B cell (primary cell): ENCODE data around the gene PNMA6A. TPM values are rescaled to one million over a fixed set of nuclear protein-coding genes. Genes with fewer than 3 reads are reported as not detected.

Experiments used
- ATAC-seq: fragments of 200-7000 bp; cut with Tn5 transposase; one replicate; pipeline ENCODE4 v1.10.0; 2021; ENCODE audit warnings: low read depth, mild to moderate bottlenecking, moderate number of reproducible peaks, moderate library complexity
- CTCF ChIA-PET: fragments of 350-600 bp; sonication (Branson Sonifier 250); formaldehyde crosslinking; loops from one replicate; lab custom pipeline; 2021; ENCODE audit warnings: antibody characterized with exemption, inconsistent platforms; lab: Charles Lee
- POLR2A ChIA-PET: fragments of 350-600 bp; sonication (Branson Sonifier 250); formaldehyde crosslinking; loops from one replicate; lab custom pipeline; 2021; ENCODE audit warnings: antibody characterized with exemption; lab: Charles Lee
- DNase-seq: peaks from one replicate; pipeline ENCODE4 v3.0.0; 2013
- H2AFZ ChIP-seq: 2 replicates; pipeline ENCODE4 v1.6.1; 2012; ENCODE audit warnings: mild to moderate bottlenecking, low read depth, low read length; ENCODE audit not compliant: insufficient read depth, poor library complexity, severe bottlenecking
- H3K27ac ChIP-seq, 2 donors: 1 replicate in 1 of 2; 2 replicates in 1 of 2; pipeline ENCODE4 v1.5.1; 2012 to 2013; ENCODE audit warnings: low read length in 2 of 2, mild to moderate bottlenecking in 2 of 2, moderate library complexity in 1 of 2
- H3K27me3 ChIP-seq, 4 experiments: fragments of 200-600 bp in 1 of 4; sonication (generic) in 1 of 4; replicated peaks in 1 of 4; 1 replicate in 2 of 4; 2 replicates in 2 of 4; pipeline versions ENCODE4 v1.6.1 to v1.7.0; 2013 to 2016; ENCODE audit warnings: low read length in 3 of 4, mild to moderate bottlenecking in 2 of 4, mixed read lengths in 1 of 4, moderate library complexity in 1 of 4; ENCODE audit not compliant: insufficient read depth in 4 of 4, control insufficient read depth in 3 of 4; ENCODE audit errors: control extremely low read depth in 1 of 4
- H3K36me3 ChIP-seq, 2 experiments: replicated peaks in 1 of 2; 1 replicate in 1 of 2; 2 replicates in 1 of 2; pipeline versions ENCODE4 v1.6.1 to v1.7.1; 2013; ENCODE audit warnings: low read length in 1 of 2; ENCODE audit not compliant: insufficient read depth in 2 of 2, control insufficient read depth in 1 of 2; ENCODE audit errors: control extremely low read depth in 1 of 2, extremely low read depth in 1 of 2
- H3K4me1 ChIP-seq, 2 donors: fragments of 200-600 bp in 1 of 2; sonication (generic) in 1 of 2; 1 replicate in 1 of 2; 2 replicates in 1 of 2; pipeline versions ENCODE4 v1.5.1 to v1.6.1; 2013 to 2017; ENCODE audit warnings: low read length in 2 of 2; ENCODE audit not compliant: control insufficient read depth in 2 of 2, insufficient read depth in 2 of 2
- H3K4me2 ChIP-seq: replicated peaks from 2 replicates; pipeline ENCODE3; 2012; ENCODE audit warnings: mild to moderate bottlenecking, low read depth, low read length; ENCODE audit not compliant: poor library complexity, severe bottlenecking
- H3K4me3 ChIP-seq, 5 experiments: fragments of 200-600 bp in 1 of 5; sonication (generic) in 1 of 5; 1 replicate in 3 of 5; 2 replicates in 2 of 5; pipeline versions ENCODE4 v1.5.1 to v1.7.0; 2011 to 2016; ENCODE audit warnings: low read length in 4 of 5, mild to moderate bottlenecking in 4 of 5, low read depth in 2 of 5, control low read depth in 1 of 5, moderate library complexity in 1 of 5; ENCODE audit not compliant: insufficient read depth in 1 of 5; ENCODE audit errors: control extremely low read depth in 1 of 5, extremely low read depth in 1 of 5
- H3K79me2 ChIP-seq: fragments of 200-600 bp; sonication (generic); one replicate; pipeline ENCODE4 v1.6.0; 2016; ENCODE audit warnings: low read length; ENCODE audit not compliant: control insufficient read depth, insufficient read depth
- H3K9ac ChIP-seq: fragments of 200-600 bp; sonication (generic); 2 replicates; pipeline ENCODE4 v1.6.1; 2017; ENCODE audit warnings: mild to moderate bottlenecking, low read length, moderate library complexity
- H3K9me3 ChIP-seq, 3 donors: one replicate each; pipeline versions ENCODE4 v1.6.1 to v1.7.1; 2013; ENCODE audit warnings: low read length in 2 of 3; ENCODE audit not compliant: control insufficient read depth in 2 of 3, insufficient read depth in 1 of 3; ENCODE audit errors: control extremely low read depth in 1 of 3
- H4K20me1 ChIP-seq: 2 replicates; pipeline ENCODE4 v1.6.0; 2012; ENCODE audit warnings: mild to moderate bottlenecking, low read length; ENCODE audit not compliant: insufficient read depth, control insufficient read depth, poor library complexity, severe bottlenecking
- H3K27ac Mint-ChIP-seq: one replicate; pipeline ENCODE4 v1.8.0; 2021; ENCODE audit warnings: mixed read lengths
- H3K27me3 Mint-ChIP-seq: one replicate; pipeline ENCODE4 v1.8.0; 2021; ENCODE audit warnings: mixed read lengths
- H3K4me1 Mint-ChIP-seq: one replicate; pipeline ENCODE4 v1.8.0; 2021; ENCODE audit warnings: mixed read lengths
- H3K4me3 Mint-ChIP-seq: one replicate; pipeline ENCODE4 v1.8.0; 2021; ENCODE audit warnings: mixed read lengths
- H3K9me3 Mint-ChIP-seq: one replicate; pipeline ENCODE4 v1.8.0; 2022; ENCODE audit warnings: mixed read lengths; ENCODE audit not compliant: insufficient read depth
- CTCF ChIP-seq: fragments of 200-600 bp; IDR thresholded peaks from one replicate; pipeline ENCODE4 v1.8.0; 2022; ENCODE audit warnings: antibody characterized with exemption, mild to moderate bottlenecking
- EZH2 ChIP-seq: IDR thresholded peaks from 2 replicates; pipeline ENCODE4 v1.6.1; 2012; ENCODE audit warnings: borderline replicate concordance, low read depth, mild to moderate bottlenecking, moderate library complexity, low read length; ENCODE audit not compliant: insufficient read depth, poor library complexity, severe bottlenecking
- WGBS: methylation state at CpG from one replicate; pipeline ENCODE4 v1.1.5; 2013; ENCODE audit warnings: missing lambda C conversion rate; ENCODE audit not compliant: insufficient coverage; 5-methylcytosine and 5-hydroxymethylcytosine counted together
- intact Hi-C: fragments of 100-400 bp; cut with micrococcal nuclease; formaldehyde crosslinking; loops from one replicate; pipeline ENCODE4 v1.10.0; 2022
- polyA plus RNA-seq: library from polyadenylated mRNA; depleted of rRNA; stranded (reverse); fragments of >200 nt; gene quantifications from 2 replicates; pipeline ENCODE4 v1.2.3, GENCODE V29; 2012
- total RNA-seq, 2 donors: library from RNA; stranded (reverse); fragments of 120-200 nt in 1 of 2; gene quantifications; 1 replicate in 1 of 2; 2 replicates in 1 of 2; pipeline versions ENCODE4 v1.2.3 to v1.2.4, GENCODE V29; 2013 to 2022

Gene PNMA6A
- total and polyA plus RNA-seq, 2 donors (not counting 1 experiment from before 2014, with no cell fraction given), result 0.12 to 0.20 TPM

- H3K4me2 ChIP-seq, result no peak overlapping the region
- H3K36me3 ChIP-seq, result no peaks in the 10 kb centered on the region
- DNase-seq, result no peak
- POLR2A ChIA-PET, result no interaction called here
- H3K4me1 Mint-ChIP-seq, result no peaks in the 10 kb centered on the region
- TF ChIP-seq CTCF, result no peak
- TF ChIP-seq EZH2, result no peak
- peaks cover 3% of the 10 kb centered on the region for H3K27me3 Mint-ChIP-seq
- no peak overlapping the region for H3K4me3 Mint-ChIP-seq
- no peaks in the 10 kb centered on the region for H3K9me3 ChIP-seq
- H3K27ac Mint-ChIP-seq, result no peak overlapping the region
- no peaks in the 10 kb centered on the region for H3K79me2 ChIP-seq
- no peaks in the 10 kb centered on the region for H4K20me1 ChIP-seq
- no peaks in the 10 kb centered on the region for H3K9me3 Mint-ChIP-seq
- no peaks in the 10 kb centered on the region for H3K27me3 ChIP-seq
- H3K9ac ChIP-seq, result no peak overlapping the region
- no peak overlapping the region for H3K27ac ChIP-seq
- ATAC-seq, result no peak
- CTCF ChIA-PET, result no interaction called here
- H3K4me3 ChIP-seq, result no peak overlapping the region
- WGBS, result no CpG with 5 or more reads among the region's 3 CpGs
- H2AFZ ChIP-seq, result no peak overlapping the region
- intact Hi-C loops, result no loop called here
- peaks cover 0 to 4% of the 10 kb centered on the region in 2 donors for H3K4me1 ChIP-seq
Observed at GRCh38 chrX:153061732-153062131, 10.5 kb upstream of the PNMA6A start.

- H3K27ac ChIP-seq, result no peak overlapping the region
- H3K4me3 ChIP-seq, result no peak overlapping the region
- Mint-ChIP-seq H3K4me1 (no peaks in the 10 kb centered on the region), H3K4me3 (no peak overlapping the region), H3K27ac (no peak overlapping the region), H3K9me3 (no peaks in the 10 kb centered on the region), H3K27me3 (no peaks in the 10 kb centered on the region)
- no peak overlapping the region for H2AFZ ChIP-seq
- CTCF ChIA-PET, result no interaction called here
- intact Hi-C loops, result no loop called here
- no peaks in the 10 kb centered on the region for H3K79me2 ChIP-seq
- no peaks in the 10 kb centered on the region for H3K27me3 ChIP-seq
- H3K4me2 ChIP-seq, result no peak overlapping the region
- DNase-seq (no peak), ATAC-seq (no peak)
- no peak overlapping the region for H3K9ac ChIP-seq
- H3K4me1 ChIP-seq, result no peaks in the 10 kb centered on the region
- TF ChIP-seq EZH2, result no peak
- TF ChIP-seq CTCF, result no peak
- H3K9me3 ChIP-seq, result no peaks in the 10 kb centered on the region
- H4K20me1 ChIP-seq, result no peaks in the 10 kb centered on the region
- POLR2A ChIA-PET, result no interaction called here
- H3K36me3 ChIP-seq, result no peaks in the 10 kb centered on the region
Observed at GRCh38 chrX:153063315-153063714, 8.9 kb upstream of the PNMA6A start.
